ENCODE measurements around the gene TPM2. TPM values are rescaled to one million over a fixed set of nuclear protein-coding genes. Genes with fewer than 3 reads are reported as not detected.

Gene TPM2
- total and polyA plus RNA-seq, 9 of the 15 experiments (the other 6 are each of a cell fraction or from before 2014, with no cell fraction given), result 0.28 to 16.1 (median 4.5) TPM

GRCh38 chr9:35728041-35728971, 38.6 kb upstream of the TPM2 start (continued):
- no peak for TF ChIP-seq GABPB1 (CRISPR knock-in tag; IDR thresholded peaks at IDR 0.05)
- TF ChIP-seq PKNOX1 (IDR thresholded peaks at IDR 0.05), result peak; percentile 77
- no peak for TF ChIP-seq SREBF2 (CRISPR knock-in tag; IDR thresholded peaks at IDR 0.05)
- no peak for TF ChIP-seq DEAF1 (CRISPR knock-in tag; IDR thresholded peaks at IDR 0.05)
- no peak for TF ChIP-seq ZBTB17 (CRISPR knock-in tag; IDR thresholded peaks at IDR 0.05)
- TF ChIP-seq COPS2 (conservative IDR thresholded peaks at IDR 0.05), result no peak
- TF ChIP-seq RBM14 (IDR thresholded peaks at IDR 0.05; ENCODE audit: borderline replicate concordance, insufficient read depth, low read depth, low read length), result no peak
- TF ChIP-seq FOXA1 (IDR thresholded peaks at IDR 0.05; ENCODE audit: borderline replicate concordance), result no peak
- TF ChIP-seq CTBP1 (IDR thresholded peaks at IDR 0.05; ENCODE audit: borderline replicate concordance), result peak; percentile 81; the same call in 1 of the 2 replicates
- TF ChIP-seq CTCF (IDR thresholded peaks at IDR 0.05 in 2 of 3, conservative IDR thresholded peaks at IDR 0.05 in 1 of 3; ENCODE audit: insufficient read depth in 2 of 3, low read depth in 1 of 3, low read length in 3 of 3), result no peak
- no peak for TF ChIP-seq HNRNPH1 (optimal IDR thresholded peaks at IDR 0.05; ENCODE audit: low read depth, low read length)
- no peak for TF ChIP-seq TGIF2 (CRISPR knock-in tag; IDR thresholded peaks at IDR 0.05)
- TF ChIP-seq ZNF780A (CRISPR knock-in tag; IDR thresholded peaks at IDR 0.05), result no peak
- no peak for TF ChIP-seq HDAC8 (tag; IDR thresholded peaks at IDR 0.05)
- no peak for TF ChIP-seq FOXK1 (CRISPR knock-in tag; IDR thresholded peaks at IDR 0.05; ENCODE audit: borderline replicate concordance)
- 0 out of 2 replicates have a peak, but pooled peaks have one; percentile 49 for TF ChIP-seq GABPA (tag; conservative IDR thresholded peaks at IDR 0.05; ENCODE audit: low read depth)
- TF ChIP-seq THAP7 (CRISPR knock-in tag; IDR thresholded peaks at IDR 0.05), result no peak
- peak; percentile 52; the same call in 1 of the 2 replicates for TF ChIP-seq TEAD2 (tag; IDR thresholded peaks at IDR 0.05)
- no peak for TF ChIP-seq ZNF436 (CRISPR knock-in tag; IDR thresholded peaks at IDR 0.05)
- peak; percentile 88 for TF ChIP-seq SOX6 (IDR thresholded peaks at IDR 0.05)
- TF ChIP-seq ZNF23 (CRISPR knock-in tag; IDR thresholded peaks at IDR 0.05), result no peak
- peak; percentile 55; the same call in 1 of the 2 replicates for TF ChIP-seq GATAD2B (IDR thresholded peaks at IDR 0.05; ENCODE audit: borderline replicate concordance)
- TF ChIP-seq SRSF9 (IDR thresholded peaks at IDR 0.05; ENCODE audit: borderline replicate concordance, low read depth, low read length), result no peak
- TF ChIP-seq ZFP1 (CRISPR knock-in tag; IDR thresholded peaks at IDR 0.05), result no peak
